ENCODE measurements around the gene SMYD3. TPM values are rescaled to one million over a fixed set of nuclear protein-coding genes. Genes with fewer than 3 reads are reported as not detected.
"Not testable (repeated sequence)": the region's sequence is repeated elsewhere in the genome, so short reads cannot be mapped to it uniquely, and the experiment has no call there.

The SMYD3 gene
- total RNA-seq, 2 donors from 2014 or later = 13.5 to 20.8 TPM

- H3K9me3 ChIP-seq = no peaks in the 10 kb centered on the region
- DNase-seq (no peak), ATAC-seq (no peak)
- H3K27ac ChIP-seq = no peak overlapping the region
- 88% methylated on average over 3 of the region's 3 CpGs for WGBS, 2 donors
- H3K27me3 ChIP-seq = no peaks in the 10 kb centered on the region
- H3K36me3 ChIP-seq (replicated peaks in 1 of 2; ENCODE audit: insufficient read depth in 1 of 2, low read depth in 2 of 2) = no peaks in the 10 kb centered on the region
- no peaks in the 10 kb centered on the region for H3K4me1 ChIP-seq
- no peak for TF ChIP-seq POLR2A (IDR thresholded peaks at IDR 0.05)
- TF ChIP-seq CTCF (IDR thresholded peaks at IDR 0.05) = no peak
- H3K4me3 ChIP-seq = no peak overlapping the region
- intact Hi-C loops (cut with DNase I) = no loop called here
These were observed 528.2 kb downstream of the SMYD3 start for GRCh38 chr1:245978915-245979314.

- DNase-seq = no peak
- Histone ChIP-seq H3K9me3 (no peaks in the 10 kb centered on the region), H3K4me3 (no peak overlapping the region), H3K4me1 (no peaks in the 10 kb centered on the region), H3K36me3 (replicated peaks in 1 of 2; ENCODE audit: insufficient read depth in 1 of 2, low read depth in 2 of 2) (no peaks in the 10 kb centered on the region), H3K27ac (no peak overlapping the region), H3K27me3 (no peaks in the 10 kb centered on the region)
- no peak for TF ChIP-seq POLR2A (IDR thresholded peaks at IDR 0.05)
- TF ChIP-seq CTCF (IDR thresholded peaks at IDR 0.05) = no peak
- intact Hi-C loops (cut with DNase I) = no loop called here
- no peak for ATAC-seq
- 93 to 100% methylated on average over 5 of the region's 5 CpGs for WGBS, 2 donors
These were observed 534.6 kb downstream of the SMYD3 start for GRCh38 chr1:245972476-245972875.

GRCh38 chr1:245971711-245972085 lies 535.4 kb downstream of the SMYD3 start:
- Histone ChIP-seq H3K4me3 (no peak overlapping the region), H3K27ac (no peak overlapping the region), H3K9me3 (no peaks in the 10 kb centered on the region), H3K36me3 (replicated peaks in 1 of 2; ENCODE audit: insufficient read depth in 1 of 2, low read depth in 2 of 2) (no peaks in the 10 kb centered on the region), H3K27me3 (no peaks in the 10 kb centered on the region), H3K4me1 (no peaks in the 10 kb centered on the region)
- no peak for ATAC-seq
- intact Hi-C loops (cut with DNase I) = no loop called here
- WGBS, 2 donors = 96 to 100% methylated on average over 2 of the region's 2 CpGs
- no peak for DNase-seq
- TF ChIP-seq POLR2A (IDR thresholded peaks at IDR 0.05) (no peak), CTCF (IDR thresholded peaks at IDR 0.05) (no peak)

GRCh38 chr1:245971076-245971710 lies 535.9 kb downstream of the SMYD3 start:
- H3K27ac ChIP-seq; H3K4me3 ChIP-seq; H3K27me3 ChIP-seq; H3K9me3 ChIP-seq; H3K4me1 ChIP-seq; H3K36me3 ChIP-seq (replicated peaks in 1 of 2; ENCODE audit: insufficient read depth in 1 of 2, low read depth in 2 of 2); ATAC-seq; DNase-seq; intact Hi-C loops (cut with DNase I): not testable (repeated sequence)
- 83 to 86% methylated on average over 10 of the region's 10 CpGs for WGBS, 2 donors

GRCh38 chr1:245969283-245969682 lies 537.8 kb downstream of the SMYD3 start:
- no peaks in the 10 kb centered on the region for H3K9me3 ChIP-seq
- intact Hi-C loops (cut with DNase I) = no loop called here
- H3K4me3 ChIP-seq = no peak overlapping the region
- H3K27ac ChIP-seq = no peak overlapping the region
- H3K36me3 ChIP-seq (replicated peaks in 1 of 2; ENCODE audit: insufficient read depth in 1 of 2, low read depth in 2 of 2) = no peaks in the 10 kb centered on the region
- no peaks in the 10 kb centered on the region for H3K4me1 ChIP-seq
- 73 to 79% methylated on average over 3 of the region's 3 CpGs for WGBS, 2 donors
- no peaks in the 10 kb centered on the region for H3K27me3 ChIP-seq
- no peak for ATAC-seq
- DNase-seq = no peak
- TF ChIP-seq POLR2A (IDR thresholded peaks at IDR 0.05) (no peak), CTCF (IDR thresholded peaks at IDR 0.05) (no peak)
